Fibroblast of peridontal ligament (primary cell): ENCODE measurements around the gene FGF12.
"Not testable (repeated sequence)": the region's sequence is repeated elsewhere in the genome, so short reads cannot be mapped to it uniquely, and the experiment has no call there.

ENCODE experiments used
- DNase-seq: peaks from one replicate; pipeline ENCODE4 v3.0.0-alpha.2; 2010; ENCODE audit errors: extremely low read depth

The FGF12 gene

DNA sequence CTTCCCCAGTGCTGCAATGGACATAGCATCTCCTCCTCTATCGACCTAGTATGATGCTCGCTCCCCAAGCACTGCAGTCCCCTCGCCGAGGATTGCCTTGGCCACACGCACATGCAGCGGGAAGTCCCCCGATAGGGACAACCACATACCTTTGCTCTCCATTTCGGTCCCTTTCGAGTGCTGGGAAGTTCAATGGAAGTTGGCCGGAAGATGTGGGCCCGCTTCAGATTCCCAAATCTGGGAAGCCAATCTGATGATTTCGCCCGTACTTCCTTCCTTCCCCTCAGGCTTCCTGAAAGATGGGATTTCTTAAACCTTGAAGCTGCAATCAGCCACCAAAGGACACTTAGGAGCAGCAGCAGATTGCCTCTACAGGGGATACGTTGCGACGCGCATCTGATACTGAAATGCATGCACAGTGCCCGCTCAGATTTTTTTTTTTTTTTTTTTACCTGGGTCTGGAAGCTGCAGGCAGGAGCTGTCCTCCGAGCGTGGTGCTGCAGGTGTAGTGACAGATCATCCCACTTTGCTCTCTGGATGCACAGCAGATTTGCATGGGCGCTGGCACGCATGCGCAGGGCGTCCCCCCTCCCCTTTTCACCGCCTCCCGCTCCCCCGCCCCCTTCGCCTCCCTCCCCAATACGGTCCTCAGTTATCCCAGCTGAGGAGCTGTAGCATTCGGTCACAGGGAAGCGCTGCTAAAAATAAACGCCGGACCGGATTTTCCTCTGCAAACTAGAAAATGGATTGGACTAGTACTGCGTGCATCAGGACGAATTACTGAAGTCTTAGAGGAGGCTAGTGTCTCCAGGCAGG lies at the start of gene FGF12:
FGF12 (minus strand) TSS at position 510 of the 816 bp plus-strand sequence.
- DNase-seq: no peak

DNA sequence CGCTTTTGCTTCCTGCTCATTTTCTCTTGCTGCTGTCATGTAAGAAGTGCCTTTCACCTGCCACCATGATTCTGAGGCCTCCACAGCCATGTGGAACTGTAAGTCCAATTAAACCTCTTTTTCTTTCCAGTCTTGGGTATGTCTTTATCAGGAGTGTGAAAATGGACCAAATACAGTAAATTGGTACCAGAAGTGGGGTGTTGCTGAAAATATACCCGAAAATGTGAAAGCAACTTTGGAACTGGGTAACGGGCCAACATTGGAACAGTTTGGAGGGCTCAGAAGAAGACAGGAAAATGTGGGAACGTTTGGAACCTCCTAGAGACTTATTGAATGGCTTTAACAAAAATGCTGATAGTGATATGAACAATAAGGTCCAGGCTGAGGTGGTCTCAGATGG lies 47.0 kb upstream of the FGF12 start:
- not testable (repeated sequence) for DNase-seq

GRCh38 chr3:192772240-192772894 lies 45.0 kb upstream of the FGF12 start:
- no peak for DNase-seq

- DNase-seq: no peak
Measured at GRCh38 chr3:192758654-192759053, 31.3 kb upstream of the FGF12 start.

GRCh38 chr3:192751148-192751547 lies 23.8 kb upstream of the FGF12 start:
- DNase-seq: no peak

- no peak for DNase-seq
Measured at GRCh38 chr3:192750201-192750600, 22.9 kb upstream of the FGF12 start.

DNA sequence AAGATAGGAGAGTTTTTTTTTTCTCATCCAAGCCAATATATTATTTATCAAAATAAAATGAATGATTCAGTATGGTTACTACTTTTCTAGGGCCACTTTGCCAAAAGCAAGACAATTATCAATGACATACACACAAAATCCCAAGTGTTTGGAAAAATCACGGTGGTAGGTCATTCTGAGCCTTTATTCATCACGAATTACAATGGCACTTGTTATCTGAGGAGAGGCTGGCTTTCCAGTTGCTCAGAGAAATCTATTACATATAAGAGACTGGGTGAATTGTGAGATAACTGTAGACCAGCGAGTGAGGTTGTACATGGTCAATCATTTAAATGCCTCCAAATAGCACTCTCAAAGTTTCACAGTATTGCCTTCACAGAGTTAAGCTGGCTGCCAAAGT lies 20.4 kb upstream of the FGF12 start:
- DNase-seq: no peak

GRCh38 chr3:192747145-192747544 lies 19.8 kb upstream of the FGF12 start:
- DNase-seq: no peak

GRCh38 chr3:192745150-192745549 lies 17.8 kb upstream of the FGF12 start:
- no peak for DNase-seq

GRCh38 chr3:192744604-192745003 lies 17.3 kb upstream of the FGF12 start:
- DNase-seq: not testable (repeated sequence)

DNA sequence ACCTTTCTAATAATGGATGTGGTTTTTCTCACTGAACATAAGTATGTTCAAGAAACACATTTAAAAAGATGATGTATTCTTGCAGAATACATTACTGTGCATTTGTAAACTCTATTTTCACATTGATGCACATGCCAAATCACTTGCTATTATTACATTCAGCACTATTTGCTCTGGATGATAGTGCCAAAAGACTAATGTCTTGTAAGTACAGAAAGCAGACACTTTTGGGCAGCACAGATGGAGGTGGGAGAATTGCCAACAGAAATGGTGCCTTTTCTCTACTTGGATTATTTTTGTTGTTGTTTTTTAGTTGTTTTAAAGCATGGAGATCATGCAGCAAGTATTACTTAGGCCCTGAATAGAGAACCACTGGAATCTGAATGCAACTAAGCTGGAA lies 10.2 kb upstream of the FGF12 start:
- DNase-seq: no peak

DNA sequence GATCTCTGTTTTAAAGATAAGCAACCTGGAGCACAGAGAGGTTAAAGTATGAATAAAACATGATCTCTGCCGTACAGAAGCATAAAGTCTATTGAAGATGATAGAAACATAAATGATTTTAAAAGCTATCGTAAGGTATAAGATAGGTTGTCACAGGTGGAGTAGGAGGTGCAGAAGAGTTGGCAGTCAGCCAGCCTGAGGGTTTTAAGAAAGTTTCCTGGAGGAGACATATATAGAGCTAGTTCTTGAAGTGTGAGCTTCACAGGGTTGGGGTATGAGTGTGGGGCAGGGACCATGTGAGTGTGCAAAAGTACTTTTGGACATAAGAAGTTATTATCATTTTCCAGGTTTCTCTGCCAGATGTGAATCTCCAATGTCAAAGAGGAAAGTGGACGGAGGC lies 3.9 kb upstream of the FGF12 start:
- no peak for DNase-seq

DNA sequence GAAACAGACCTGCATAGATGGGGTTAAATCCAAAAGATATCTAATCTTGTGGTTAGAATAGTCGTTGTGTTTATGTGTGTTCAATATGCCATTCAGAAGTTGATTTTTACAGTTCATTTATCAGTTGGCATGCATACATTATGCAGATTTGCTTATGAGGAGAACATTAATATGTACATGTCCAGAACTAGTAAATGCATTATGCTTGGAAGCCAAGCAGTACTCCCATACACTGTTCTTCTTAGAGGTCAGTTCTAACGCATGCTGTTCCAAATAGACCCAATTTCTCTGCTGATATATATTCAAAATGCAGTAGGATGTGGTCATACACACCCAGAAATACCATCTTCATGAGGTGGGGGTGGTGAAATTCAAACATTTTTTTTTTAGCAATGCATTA lies 956 bp downstream of the FGF12 start:
- DNase-seq: no peak

DNA sequence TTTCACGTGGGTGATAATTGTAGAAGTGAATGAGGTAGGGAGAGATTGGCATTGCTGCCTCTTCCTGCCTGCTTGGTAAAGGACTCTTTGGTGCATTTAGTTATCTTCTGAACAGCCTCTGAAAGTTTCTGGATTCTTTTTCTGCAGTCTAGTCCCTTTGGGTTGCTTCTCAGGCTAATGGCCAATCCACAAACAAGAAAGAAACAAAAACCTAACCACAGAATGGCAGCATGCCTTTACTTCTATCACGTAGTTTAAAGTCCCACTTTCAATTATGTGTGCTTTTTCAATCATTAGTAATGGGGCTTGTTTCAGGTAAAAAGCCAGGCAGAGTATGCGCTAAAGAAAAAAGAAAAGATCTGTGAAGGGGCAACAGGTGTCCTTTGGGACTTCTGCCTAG lies 7.4 kb downstream of the FGF12 start:
- no peak for DNase-seq

GRCh38 chr3:192718156-192718555 lies 9.2 kb downstream of the FGF12 start:
- DNase-seq: no peak

DNA sequence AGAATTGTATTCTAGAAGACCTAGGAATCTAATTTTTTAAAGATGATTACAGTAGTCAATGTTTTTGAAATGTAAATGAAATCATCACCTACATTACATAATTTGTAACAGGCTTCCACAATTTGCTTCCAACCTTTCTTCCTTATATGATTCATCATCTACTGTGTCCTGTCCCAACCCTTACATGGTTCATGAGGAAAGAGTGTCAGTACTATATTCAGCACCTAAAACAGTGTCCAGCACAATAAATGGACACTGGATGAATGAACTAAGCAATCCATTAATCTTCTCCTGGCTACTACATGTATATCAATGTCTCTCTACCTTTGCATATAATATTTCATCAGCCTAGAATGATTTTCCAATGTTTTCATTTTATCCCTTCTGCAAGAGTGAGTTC lies 12.2 kb downstream of the FGF12 start:
- DNase-seq: no peak

DNA sequence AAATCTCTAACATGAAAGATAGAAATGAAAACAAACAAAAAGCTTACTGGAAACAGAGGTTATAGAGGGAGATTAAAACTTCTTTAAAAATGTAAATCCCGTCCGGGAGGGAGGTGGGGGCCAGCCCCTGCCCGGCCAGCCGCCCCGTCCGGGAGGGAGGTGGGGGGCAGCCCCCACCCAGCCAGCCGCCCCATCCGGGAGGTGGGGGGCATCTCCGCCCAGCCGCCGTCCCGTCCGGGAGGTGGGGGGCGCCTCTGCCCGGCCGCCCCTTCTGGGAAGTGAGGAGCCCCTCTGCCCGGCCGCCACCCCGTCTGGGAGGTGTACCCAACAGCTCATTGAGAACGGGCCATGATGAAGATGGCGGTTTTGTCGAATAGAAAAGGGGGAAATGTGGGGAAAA lies 16.2 kb downstream of the FGF12 start:
- DNase-seq: not testable (repeated sequence)

GRCh38 chr3:192710366-192710765 lies 17.0 kb downstream of the FGF12 start:
- no peak for DNase-seq

DNA sequence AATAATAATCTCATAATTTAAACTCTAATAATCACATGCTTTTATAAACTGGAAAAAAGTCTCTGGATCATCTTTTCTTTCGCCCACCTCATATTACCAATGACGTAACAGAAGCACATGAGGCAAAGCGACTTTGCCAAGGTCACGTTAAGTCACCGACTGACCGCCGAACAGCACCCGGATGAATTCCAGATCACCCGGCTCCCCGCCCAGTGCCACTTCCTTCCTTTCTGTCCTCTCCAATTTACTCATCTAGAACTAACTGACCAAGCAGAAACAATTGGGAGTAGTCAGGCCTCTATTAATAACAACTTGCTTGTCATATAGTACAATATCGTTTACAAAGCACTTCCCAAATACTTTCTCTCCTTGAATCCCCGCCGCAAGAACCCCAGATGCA lies 21.1 kb downstream of the FGF12 start:
- no peak for DNase-seq

- DNase-seq: no peak
Measured at GRCh38 chr3:192700885-192701284, 26.5 kb downstream of the FGF12 start.

DNA sequence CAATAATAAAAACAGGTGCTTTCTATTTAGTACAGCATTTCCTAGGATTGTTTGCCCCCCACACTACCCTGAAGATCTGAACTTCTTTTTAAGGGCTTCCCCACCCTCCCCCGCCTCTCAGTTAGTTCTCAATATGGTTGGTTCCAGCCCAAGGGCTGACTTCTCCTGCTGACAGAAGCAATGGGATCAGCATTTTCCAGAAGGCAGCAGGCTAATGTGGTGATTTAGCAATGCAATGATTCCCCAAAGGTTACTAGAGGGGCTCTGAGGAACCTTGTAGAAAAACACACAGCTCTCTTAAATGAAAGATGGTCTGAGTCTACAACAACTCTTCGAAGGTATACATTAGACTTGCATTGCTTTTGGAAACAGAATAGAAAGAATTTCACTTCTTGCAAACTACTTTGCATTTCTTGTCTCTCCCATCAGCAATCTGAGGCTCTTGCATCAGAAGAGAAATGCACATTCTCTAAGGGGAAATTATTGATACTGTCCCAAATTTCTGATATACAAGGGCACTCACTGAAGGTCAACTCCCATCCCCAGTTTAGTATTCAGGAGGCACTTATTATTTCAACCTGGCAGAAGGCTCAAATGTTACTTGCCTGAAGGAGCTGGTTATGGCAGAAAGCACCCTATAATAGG lies 30.3 kb downstream of the FGF12 start:
- DNase-seq: no peak

GRCh38 chr3:192687488-192688152 lies 39.7 kb downstream of the FGF12 start:
- no peak for DNase-seq
